HG02571 (cell line): ENCODE measurements around the gene FBN1.

ENCODE experiments used
- ATAC-seq: cut with Tn5 transposase; IDR thresholded peaks from one replicate; pipeline ENCODE4 v1.9.1; 2021; ENCODE audit warnings: mild to moderate bottlenecking, moderate library complexity; ENCODE audit not compliant: unreplicated experiment

The FBN1 gene

DNA sequence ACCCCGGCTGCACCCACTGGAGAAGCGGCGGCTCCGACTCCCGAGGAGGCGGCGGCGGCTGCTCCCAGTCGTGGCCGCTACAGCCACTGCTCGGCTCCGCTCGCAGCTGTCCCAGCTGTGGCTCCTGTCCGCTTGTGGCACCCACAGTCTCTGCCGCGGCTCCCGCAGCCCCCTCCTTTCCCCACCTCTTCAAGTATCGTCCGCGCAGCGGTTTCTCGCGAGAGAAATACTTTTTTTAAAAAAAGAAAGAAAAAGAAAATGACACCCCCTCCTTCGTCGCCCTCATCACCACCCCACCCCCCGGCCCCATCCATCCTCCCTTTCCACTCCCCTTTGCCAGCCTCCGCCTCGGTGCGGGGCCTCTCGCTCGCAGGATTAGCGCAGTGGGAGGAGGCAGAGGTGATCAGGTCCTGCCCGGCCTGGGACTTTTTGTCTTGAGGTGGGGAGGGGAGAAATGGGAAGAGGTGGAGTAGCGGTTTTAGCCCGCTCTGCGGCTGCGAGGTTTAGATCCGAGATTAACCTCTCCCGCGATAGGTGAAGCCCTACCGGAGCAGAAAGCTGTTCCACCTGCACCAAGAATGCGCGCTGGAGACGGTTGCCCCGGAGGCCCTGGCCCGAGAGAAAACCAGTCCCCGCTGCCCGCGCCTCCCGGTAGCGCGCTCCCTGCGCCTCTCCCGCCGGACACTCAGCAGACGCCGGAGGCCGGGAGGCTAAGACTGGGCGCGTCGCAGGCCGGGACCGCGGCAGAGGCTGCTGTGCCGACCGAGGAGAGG, at the start of gene FBN1:
FBN1 (minus strand) TSS at position 152 of the 773 bp plus-strand sequence. CDS start 940 bp downstream, outside the sequence.
- ATAC-seq = peak; percentile 55

DNA sequence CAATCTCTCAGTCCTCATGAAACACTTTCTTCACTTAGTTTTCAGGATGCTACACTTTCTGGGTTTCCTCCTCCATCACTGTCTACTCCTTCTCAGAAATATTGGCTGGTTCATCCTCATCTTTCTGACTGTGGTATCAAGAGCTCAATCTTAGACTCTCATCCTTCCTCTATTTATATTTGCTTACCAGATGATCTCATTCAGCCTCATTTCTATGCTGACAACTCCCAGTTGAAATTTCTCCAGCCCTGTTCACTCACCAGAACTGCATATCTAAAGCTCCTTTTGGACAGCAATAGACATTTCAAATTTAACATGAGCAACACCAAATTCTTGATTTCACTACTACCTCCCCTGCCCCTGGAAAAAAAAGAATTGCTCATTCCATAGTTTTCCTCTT, 48.0 kb upstream of the FBN1 start:
- ATAC-seq = no peak

DNA sequence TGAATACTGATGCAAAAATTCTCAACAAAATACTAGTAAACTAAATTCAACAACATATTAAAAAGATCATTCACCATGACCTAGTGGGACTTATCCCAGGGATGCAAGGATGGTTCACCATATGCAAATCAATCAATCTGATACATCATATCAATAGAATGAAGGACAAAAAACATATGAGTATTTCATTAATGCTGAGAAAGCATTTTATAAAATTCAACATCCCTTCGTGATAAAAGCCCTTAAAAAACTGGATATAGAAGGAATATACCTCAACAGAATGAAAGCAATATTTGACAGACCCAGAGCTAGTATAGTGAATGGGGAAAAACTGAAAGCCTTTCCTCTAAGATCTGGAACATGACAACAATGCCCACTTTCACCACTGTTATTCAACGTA, 43.0 kb upstream of the FBN1 start:
- no peak for ATAC-seq

DNA sequence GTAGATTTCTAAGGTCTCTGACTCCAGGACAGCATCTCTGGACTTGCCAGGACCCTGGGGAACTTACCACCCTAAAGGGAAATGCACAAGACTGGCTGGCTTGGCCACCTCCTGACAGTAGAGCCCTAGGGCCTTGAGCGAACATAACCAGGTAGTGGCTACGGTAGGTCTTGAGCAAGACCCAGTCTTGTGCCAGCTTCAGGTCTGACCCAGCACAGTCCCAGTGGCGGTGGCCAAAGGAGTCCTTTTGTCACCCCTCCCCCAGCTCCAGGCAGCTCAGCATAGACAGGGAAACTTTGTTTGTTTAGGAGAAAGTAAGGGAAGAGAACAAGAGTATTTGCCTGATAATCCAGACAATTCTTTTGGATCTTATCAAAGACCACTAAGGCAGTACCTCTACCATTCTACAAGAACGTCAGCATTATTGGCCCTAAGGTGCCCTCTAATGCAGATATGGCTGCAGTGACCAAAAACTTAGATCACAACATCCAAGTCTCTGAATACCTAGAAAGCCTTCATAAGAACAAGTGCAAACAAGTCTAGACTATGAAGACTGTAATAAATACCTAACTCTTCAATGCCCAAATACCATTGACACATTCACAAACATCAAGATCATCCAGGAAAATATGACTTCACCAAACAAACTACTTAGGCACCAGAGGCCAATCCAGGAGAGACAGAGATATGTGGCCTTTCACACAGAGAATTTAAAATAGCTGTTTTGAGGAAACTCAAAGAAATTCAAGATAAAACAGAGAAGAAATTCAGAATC, 38.7 kb upstream of the FBN1 start:
- ATAC-seq = no peak

DNA sequence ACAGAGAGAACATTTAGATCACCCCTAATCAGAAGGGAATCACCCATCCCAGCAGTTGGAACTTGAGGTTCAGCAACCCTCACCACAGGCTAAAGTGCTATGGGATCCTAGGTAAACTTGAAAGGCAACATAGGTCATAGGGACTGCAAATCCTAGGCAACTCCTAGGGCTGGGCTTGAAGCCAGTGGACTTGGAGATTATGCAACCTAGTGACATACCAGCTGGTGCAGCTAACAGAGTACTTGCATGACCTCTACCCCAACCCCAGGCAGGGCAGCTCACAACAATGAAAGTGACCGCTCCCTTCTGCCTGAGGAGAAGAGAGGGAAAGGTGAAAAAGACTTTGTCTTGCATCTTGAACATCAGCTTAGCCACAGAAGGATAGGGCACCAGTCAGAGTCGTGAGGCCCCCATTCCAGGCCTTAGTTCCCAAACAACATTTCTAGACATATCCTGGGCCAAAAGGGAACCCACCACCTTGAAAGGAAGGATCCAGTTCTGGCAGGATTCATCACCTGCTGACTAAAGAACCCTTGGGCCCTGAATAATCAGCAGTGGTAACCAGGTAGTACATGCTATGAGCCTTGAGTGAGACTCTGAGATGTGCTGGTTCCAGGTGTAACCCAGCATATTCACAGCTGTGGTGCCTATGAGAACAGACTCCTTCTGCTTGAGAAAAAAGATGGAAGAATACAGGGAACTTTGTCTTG, 37.6 kb upstream of the FBN1 start:
- no peak for ATAC-seq

DNA sequence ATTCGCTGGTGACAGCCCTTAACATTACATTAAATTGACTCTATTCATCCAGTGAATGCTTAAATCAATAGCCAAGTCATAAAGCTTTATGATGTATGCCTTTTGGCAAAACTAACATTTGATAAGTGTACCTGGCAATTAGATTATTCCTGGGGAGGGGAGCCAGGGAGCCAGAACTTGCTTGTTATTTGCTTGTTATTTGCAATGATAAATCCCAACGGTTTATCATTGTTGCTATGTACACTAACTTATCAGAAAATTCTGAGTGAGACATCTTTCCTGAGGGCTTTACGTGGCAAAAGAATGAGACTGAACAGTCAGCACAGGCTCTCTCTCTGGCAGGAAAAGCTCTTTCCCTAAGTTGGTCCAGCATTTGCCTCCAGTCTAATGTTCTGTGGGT, 35.8 kb upstream of the FBN1 start:
- ATAC-seq = no peak

DNA sequence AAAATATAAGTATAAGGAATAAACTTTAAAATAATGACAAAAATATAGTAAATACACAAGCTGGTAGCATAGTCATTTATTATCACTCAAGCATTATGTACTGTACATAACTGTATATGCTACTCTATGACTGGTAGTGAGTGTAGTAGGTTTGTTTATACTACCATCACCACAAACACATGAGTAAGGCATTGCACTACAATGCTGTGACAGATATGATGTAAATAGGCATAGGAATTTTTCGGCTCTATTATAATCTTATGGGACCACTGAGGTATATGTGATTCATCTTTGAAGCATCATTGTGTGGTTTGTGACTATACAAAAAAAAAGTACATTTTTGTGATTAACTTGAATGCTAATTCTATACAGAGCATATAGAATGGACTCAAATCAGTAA, 35.3 kb upstream of the FBN1 start:
- no peak for ATAC-seq

DNA sequence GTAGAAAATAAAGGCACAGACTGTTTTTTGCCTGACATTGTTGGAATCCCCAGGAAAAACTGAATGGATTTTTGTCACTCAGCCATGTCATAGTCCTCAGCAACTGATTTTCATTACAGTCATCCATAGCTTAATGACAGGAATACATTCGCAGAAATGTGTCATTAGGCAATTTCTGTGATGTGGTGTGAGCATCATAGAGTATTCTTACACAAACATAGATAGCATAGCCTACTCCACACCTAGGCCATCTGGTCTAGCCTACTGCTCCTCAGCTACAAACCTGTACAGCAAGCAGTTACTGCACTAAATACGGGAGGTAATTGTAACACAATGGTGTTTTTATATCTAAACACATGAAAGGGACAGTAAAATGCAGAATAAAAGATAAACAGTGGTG, 34.4 kb upstream of the FBN1 start:
- ATAC-seq = no peak

DNA sequence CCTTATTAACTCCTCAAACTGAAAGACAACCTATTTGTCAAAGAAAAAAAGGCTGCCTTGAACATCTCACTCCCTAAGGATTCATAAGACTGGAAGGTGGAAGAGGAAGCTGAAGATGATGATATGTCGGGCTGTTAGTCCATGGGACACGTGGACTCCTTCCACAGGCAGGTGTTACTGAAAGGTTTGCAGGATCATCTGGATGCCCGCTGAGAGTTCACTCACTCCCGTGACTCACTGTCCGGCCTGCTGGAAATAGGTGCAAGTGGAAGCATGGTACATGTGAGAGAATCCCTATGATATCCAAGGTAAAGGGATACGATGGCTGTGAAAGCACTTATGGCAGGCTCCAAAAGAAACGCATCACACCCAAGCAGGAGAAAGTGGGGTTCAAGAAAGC, 33.3 kb upstream of the FBN1 start:
- ATAC-seq = no peak

DNA sequence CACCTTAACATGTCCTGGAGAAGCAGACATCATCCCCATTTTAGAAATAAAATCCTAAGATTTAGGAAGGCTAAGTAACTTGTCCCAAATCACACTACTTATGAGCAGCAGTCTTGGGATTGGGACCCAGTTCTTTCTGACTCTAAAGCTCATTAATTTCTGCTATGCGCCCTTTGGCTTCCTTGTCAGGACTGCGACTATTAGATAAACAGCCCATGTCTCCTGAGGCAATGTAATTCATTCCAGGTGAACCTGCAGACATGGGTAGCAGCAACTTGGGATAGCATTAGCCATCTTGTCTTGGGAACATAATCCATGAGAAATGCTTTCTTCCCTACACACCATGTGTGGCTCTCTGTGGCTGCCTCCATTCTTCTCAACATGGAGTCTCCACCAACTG, 32.3 kb upstream of the FBN1 start:
- no peak for ATAC-seq

DNA sequence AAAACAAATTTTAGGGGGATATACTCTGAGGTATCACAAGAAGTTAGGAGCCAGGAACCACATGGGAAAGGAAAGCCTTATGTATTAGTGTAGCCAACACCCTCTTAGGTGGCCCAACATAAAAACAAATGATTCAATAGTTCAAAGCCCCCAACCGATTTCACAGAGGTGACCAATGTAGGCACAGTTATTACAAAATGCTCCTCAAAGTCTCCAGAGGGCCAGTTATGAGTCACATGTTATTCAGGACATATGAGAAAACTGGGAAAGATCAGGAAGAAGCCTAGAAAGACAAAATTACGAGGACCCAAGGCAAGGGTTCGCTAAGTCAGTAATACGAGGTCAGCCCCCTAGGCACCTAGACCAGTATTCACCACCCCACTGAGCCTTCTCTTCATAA, 29.9 kb upstream of the FBN1 start:
- no peak for ATAC-seq

DNA sequence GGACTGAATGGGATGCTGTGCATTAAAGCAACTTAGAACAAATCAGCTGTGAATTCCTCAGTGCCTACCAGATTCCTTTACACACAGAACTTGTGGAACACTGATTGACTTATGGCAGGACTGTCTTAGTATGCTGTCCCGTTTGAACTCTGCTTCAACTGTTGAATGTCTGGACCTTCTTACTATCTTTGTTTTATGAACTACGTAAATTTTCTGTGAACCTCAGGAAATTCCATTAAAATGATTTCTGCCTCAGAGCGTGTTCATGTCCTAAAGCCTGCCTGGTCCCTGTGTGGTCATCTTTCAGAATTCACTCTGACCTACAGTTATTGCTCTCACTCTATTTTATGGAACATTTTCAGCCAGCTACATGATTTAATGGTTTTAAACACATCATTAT, 29.4 kb upstream of the FBN1 start:
- ATAC-seq = no peak

DNA sequence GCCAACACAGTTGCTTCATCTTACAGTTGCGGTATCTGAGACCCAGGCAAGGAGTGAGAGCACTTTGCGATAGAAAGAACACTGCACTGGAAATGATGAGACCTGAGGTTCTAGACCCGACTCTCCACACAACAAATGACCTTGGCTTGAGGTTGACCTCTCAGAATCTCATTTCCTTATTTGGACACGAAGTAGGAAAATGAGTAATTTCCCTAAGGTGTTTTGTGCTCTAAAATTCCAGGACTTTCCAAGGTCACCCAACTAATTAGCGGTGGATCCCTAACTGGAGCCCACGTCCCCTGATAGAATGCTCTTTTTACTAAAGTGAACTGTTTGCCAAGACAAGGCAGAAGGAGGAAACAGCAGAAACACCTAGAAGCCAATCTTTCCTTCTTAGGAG, 26.7 kb upstream of the FBN1 start:
- ATAC-seq = no peak

DNA sequence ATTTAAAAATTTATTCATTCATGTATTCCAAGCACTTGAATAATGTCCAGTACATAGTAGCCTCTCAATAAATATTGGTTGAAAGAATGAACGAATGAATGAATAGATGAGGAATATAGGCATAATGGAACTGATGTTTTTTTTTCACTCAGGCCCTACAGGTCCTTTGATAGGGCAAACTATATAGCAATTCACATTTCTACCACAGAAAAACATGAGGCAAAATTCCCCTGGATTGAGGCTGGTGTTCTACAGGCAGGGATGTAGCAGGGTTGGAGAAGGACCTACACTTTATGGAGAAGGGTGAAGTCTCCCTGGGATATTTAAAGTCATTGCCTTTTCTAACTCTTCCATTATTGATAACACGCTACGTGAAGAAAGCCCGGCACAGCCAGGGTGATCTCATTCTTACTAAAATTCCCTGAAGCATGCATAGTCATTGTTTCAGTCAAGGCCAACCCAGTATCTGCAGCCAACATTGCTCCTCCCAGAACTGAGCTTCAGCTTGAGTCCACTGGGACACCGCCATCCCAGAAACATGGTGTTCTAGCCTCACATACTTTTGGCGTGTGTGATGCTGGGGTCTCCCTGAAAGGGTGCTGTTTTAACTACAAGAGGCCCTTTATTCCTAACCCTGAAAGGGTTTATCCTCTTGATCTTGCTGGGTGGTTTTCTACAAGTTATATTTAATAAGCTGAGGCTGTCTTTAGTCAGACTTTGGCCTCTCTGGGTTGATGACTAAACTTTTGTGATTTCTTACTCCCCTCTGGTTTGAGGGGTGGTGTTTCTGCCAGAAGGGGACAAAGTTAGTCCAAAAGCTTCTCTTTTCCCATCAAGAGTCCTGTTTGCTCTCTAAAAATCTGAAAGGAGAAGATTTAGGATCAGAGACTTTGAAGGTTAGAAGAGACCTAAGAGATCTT, 25.9 kb upstream of the FBN1 start:
- ATAC-seq = no peak

DNA sequence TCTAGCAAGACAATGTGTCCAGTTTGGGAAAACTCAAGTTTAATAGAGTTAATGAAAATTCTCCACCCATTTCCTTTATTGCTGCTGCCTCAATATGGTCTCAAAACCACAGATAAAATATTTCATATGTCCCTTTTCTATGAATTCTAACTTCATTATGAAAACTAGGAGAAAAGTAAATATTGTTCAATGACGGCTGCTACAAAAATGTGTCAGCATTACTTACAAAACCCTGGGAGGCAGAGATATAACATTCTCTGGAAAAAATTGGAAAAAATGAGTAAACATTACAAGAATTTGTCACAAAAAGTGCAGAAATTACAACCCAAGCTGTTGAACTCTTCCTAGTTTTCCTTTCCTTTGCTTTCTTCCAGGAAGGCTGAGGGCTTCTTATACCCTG, 22.2 kb upstream of the FBN1 start:
- ATAC-seq = no peak

DNA sequence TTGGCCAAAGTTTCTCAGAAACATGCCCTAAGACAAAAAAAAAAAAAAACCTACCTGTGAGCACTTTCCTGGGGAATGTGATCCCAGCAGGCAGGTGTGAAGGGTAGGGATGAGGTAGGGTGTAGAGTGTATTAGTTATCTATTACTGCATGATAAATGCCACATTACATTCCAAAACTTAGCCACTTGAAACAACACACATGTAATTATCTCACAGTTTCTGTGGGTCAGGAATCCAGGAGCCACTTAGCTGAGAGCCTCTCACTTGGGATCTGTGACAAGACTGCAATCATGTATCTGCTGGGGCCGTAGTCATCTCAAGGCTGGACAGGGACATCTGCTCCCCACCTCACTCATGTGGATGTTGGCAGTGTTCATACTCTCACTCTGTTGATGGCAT, 18.9 kb upstream of the FBN1 start:
- ATAC-seq = no peak

DNA sequence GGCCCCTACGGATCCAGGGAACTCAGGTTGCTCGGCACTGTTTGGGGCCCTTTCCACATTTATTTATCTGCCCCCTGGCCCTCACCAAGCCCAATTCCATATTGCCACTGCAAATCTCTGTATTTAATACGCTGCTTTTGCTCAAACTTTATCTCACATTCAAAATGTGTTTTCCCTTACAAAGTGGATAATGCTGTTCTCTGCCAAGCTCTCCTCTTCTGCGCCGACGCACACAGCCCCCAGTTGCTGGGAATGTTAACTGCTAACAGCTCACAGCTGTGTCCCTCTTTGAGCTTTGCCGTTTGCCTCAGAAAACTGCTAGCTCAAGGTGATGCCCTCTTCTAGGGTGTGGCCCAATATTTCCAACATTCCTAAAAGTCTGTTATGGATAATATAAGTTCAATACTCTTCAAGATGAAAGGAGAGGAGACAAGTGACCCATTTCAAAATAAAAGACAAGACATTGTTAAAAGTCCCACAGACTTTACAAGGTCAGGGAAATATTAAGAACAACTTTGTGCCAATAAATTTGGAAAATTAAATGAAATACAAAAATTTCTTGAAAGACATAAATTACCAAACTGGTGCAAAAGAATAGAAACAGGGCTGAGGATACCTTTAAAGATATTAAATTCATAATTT, 12.6 kb upstream of the FBN1 start:
- no peak for ATAC-seq

DNA sequence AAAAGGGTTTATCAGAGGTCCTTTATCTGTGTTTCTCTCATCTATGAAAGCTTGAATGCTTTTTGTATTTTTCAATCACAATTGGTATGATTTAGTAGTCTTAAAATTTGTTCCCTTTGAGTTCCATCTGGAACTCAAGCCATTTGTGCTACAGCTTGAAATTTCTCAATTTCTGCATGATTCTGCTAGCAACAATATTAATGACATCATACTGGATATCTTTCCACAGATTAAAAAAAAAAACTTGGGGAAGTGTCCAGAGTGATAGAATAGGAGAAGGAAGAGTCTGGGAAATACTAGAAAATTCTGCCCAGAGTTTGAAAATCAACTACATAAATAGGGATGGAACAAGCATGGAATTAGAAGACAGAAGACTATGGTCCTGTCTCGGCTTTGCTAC, 9.3 kb upstream of the FBN1 start:
- no peak for ATAC-seq

DNA sequence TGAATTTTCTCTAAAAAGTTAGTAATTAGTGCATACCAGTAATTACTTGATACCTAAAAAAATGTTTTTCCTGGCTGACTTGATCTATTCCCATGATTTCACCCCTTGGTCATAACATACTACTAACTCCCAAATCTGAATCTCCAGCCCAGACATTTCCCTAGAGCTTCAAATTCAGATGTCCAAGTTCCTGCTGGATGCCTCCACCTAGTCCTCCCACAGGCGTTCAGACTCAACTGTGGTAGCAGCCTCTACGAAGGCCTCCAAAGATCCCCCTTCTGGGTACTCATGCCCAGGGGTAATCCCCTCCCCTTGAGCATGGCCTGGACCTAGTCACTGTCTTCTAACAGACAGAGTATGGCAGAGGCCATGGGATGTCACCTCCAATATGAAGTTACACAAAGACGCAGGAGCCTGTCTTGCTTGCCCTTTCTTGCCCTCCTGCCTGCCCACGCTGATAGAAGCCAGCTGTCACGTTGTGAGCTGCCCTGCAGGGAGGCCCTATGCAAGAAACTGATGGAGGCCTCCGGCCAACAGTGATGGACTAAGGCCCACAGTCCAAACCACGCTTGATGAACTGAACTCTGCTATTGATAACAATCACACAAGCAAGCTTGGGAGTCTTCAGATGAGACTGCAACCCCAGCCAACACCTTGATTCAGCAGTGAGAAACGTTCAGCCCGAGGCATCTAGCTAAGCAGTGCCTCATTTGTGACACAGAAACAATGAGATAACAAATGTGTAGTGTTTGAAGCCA, 8.6 kb upstream of the FBN1 start:
- ATAC-seq = no peak

DNA sequence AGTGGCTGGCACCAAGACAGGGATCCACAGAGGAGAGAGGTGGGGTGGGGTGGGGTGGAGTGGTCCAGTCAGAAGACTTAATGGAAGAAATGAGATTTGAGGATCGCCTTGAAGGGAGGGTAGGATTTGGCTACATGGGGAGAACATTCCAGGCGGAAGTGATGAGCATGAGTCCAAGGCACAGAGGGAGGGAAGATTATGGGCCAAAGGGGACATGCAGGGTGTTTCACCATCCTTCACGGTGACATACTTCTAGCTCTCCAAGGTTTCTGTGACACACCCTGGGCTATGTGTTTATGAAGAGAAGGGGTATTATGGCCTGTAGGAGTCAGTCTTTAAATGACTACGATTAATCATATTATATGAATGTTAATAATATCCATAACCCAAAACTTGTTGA, 7.7 kb upstream of the FBN1 start:
- ATAC-seq = no peak
